Colonic mucosa (tissue), 4 donors: Measurements from ENCODE around the gene TNFRSF1A. TPM values are rescaled to one million over a fixed set of nuclear protein-coding genes. Genes with fewer than 3 reads are reported as not detected.
A peak's percentile ranks its signal among the peaks of the same experiment; 100 is the strongest.
"Not testable (repeated sequence)": the region's sequence is repeated elsewhere in the genome, so short reads cannot be mapped to it uniquely, and the experiment has no call there.

Experiments used
- DNase-seq: peaks from one replicate; pipeline ENCODE4 v3.0.0-alpha.2; 2020
- H3K27ac ChIP-seq: fragments of 200-600 bp; one replicate; pipeline ENCODE4 v1.8.0; 2021
- H3K27me3 ChIP-seq: fragments of 200-600 bp; one replicate; pipeline ENCODE4 v1.8.0; 2021
- H3K36me3 ChIP-seq: fragments of 200-600 bp; one replicate; pipeline ENCODE4 v1.8.0; 2021
- H3K4me1 ChIP-seq: fragments of 200-600 bp; one replicate; pipeline ENCODE4 v1.8.0; 2021; ENCODE audit warnings: mild to moderate bottlenecking
- H3K4me3 ChIP-seq: fragments of 200-600 bp; one replicate; pipeline ENCODE4 v1.8.0; 2021
- H3K9ac ChIP-seq, 2 donors: one replicate each; pipeline ENCODE4 v1.7.0; 2013; ENCODE audit warnings: control low read depth in 2 of 2, low read depth in 2 of 2, low read length in 2 of 2
- H3K9me3 ChIP-seq: fragments of 200-600 bp; one replicate; pipeline ENCODE4 v1.8.0; 2021
- CTCF ChIP-seq: fragments of 200-600 bp; IDR thresholded peaks from one replicate; pipeline ENCODE4 v1.8.0; 2022; ENCODE audit warnings: antibody characterized with exemption, mild to moderate bottlenecking
- intact Hi-C: fragments of 100-400 bp; cut with DNase I; formaldehyde crosslinking; loops from one replicate; pipeline ENCODE4 v1.14.1; 2022
- total RNA-seq, 2 donors: library from RNA; stranded (reverse); fragmentation: NEBNext Ultra II Directional in 1 of 2; extraction: Animal tissue kit (Norgen Biotek cat#: 25700) in 1 of 2; gene quantifications; one replicate each; pipeline ENCODE4 v1.2.1, GENCODE V29; 2021
- donor health status: healthy.
- donor health status: DM: no; HTN: no; CAD: no.
- donor health status: DM: no; HTN: no; CAD: no.

TNFRSF1A gene
- total RNA-seq, 2 donors from 2014 or later = 116 to 164 TPM

- no peaks in the 10 kb centered on the region for H3K9me3 ChIP-seq
- no peaks in the 10 kb centered on the region for H3K36me3 ChIP-seq
- peak overlapping the region in 1 of 2 donors; percentile 35 for H3K9ac ChIP-seq
- H3K4me3 ChIP-seq = no peak overlapping the region
- H3K27ac ChIP-seq = peak overlapping the region; percentile 29
- intact Hi-C loops = no loop called here
- no peak for DNase-seq
- no peaks in the 10 kb centered on the region for H3K27me3 ChIP-seq
- H3K4me1 ChIP-seq = peaks cover 3% of the 10 kb centered on the region
- no peak for TF ChIP-seq CTCF
These were observed 5.1 kb upstream of the TNFRSF1A start for GRCh38 chr12:6346942-6347341.

GRCh38 chr12:6346235-6346832, 4.5 kb upstream of the TNFRSF1A start:
- Histone ChIP-seq H3K9me3 (no peaks in the 10 kb centered on the region), H3K36me3 (no peaks in the 10 kb centered on the region), H3K9ac (no peak overlapping the region), H3K27ac (no peak overlapping the region), H3K4me3 (no peak overlapping the region), H3K4me1 (peaks cover 3% of the 10 kb centered on the region), H3K27me3 (no peaks in the 10 kb centered on the region)
- DNase-seq = no peak
- intact Hi-C loops = no loop called here
- TF ChIP-seq CTCF = no peak

GRCh38 chr12:6345319-6346091, 3.6 kb upstream of the TNFRSF1A start:
- Histone ChIP-seq H3K4me1 (peaks cover 3% of the 10 kb centered on the region), H3K9me3 (no peaks in the 10 kb centered on the region), H3K36me3 (no peaks in the 10 kb centered on the region), H3K4me3 (no peak overlapping the region), H3K27ac (peak overlapping the region; percentile 18), H3K27me3 (no peaks in the 10 kb centered on the region), H3K9ac (peak overlapping the region in 1 of 2 donors; percentile 19)
- no peak for DNase-seq
- intact Hi-C loops = no loop called here
- TF ChIP-seq CTCF = no peak

- H3K36me3 ChIP-seq, H3K9me3 ChIP-seq, H3K4me1 ChIP-seq, H3K9ac ChIP-seq, DNase-seq, H3K27me3 ChIP-seq, H3K4me3 ChIP-seq, intact Hi-C loops: not testable (repeated sequence)
- peak overlapping the region; percentile 14 for H3K27ac ChIP-seq
These were observed 2.3 kb upstream of the TNFRSF1A start for GRCh38 chr12:6344101-6344660.

- H3K9me3 ChIP-seq = no peaks in the 10 kb centered on the region
- DNase-seq = no peak
- no peak overlapping the region for H3K4me3 ChIP-seq
- H3K4me1 ChIP-seq = peaks cover 3% of the 10 kb centered on the region
- no peak for TF ChIP-seq CTCF
- intact Hi-C loops = no loop called here
- H3K9ac ChIP-seq = no peak overlapping the region
- no peaks in the 10 kb centered on the region for H3K27me3 ChIP-seq
- H3K36me3 ChIP-seq = no peaks in the 10 kb centered on the region
- peak overlapping the region; percentile 14 for H3K27ac ChIP-seq
These were observed 1.6 kb upstream of the TNFRSF1A start for GRCh38 chr12:6343518-6343917.
